T1000 (cell line): ENCODE results near the gene FAM174A.

Experiments used
- DNase-seq: peaks from one replicate; lab custom pipeline; 2025; ENCODE audit warnings: mixed read lengths; lab: John Stamatoyannopoulos, UW

Gene FAM174A

GRCh38 chr5:100535060-100536005 lies at the start of gene FAM174A:
Gene FAM174A, plus strand, starts transcription at chr5:100535374. Its CDS starts 157 bp downstream, at chr5:100535531.
- peak; percentile 91 for DNase-seq

GRCh38 chr5:100493996-100494395 lies 41.2 kb upstream of the FAM174A start:
- DNase-seq: no peak

GRCh38 chr5:100496296-100496695 lies 38.9 kb upstream of the FAM174A start:
- no peak for DNase-seq

GRCh38 chr5:100502684-100503083 lies 32.5 kb upstream of the FAM174A start:
- DNase-seq: no peak

- peak; percentile 1 for DNase-seq
Measured at GRCh38 chr5:100505984-100506670, 29.0 kb upstream of the FAM174A start.

GRCh38 chr5:100516285-100516684 lies 18.9 kb upstream of the FAM174A start:
- no peak for DNase-seq

GRCh38 chr5:100517301-100517974 lies 17.7 kb upstream of the FAM174A start:
- no peak for DNase-seq

GRCh38 chr5:100518377-100518776 lies 16.8 kb upstream of the FAM174A start:
- no peak for DNase-seq

- no peak for DNase-seq
Measured at GRCh38 chr5:100519075-100519474, 16.1 kb upstream of the FAM174A start.

GRCh38 chr5:100520348-100520747 lies 14.8 kb upstream of the FAM174A start:
- no peak for DNase-seq

GRCh38 chr5:100537946-100538345 lies 2.8 kb downstream of the FAM174A start:
- DNase-seq: no peak

- DNase-seq: no peak
Measured at GRCh38 chr5:100539519-100539918, 4.3 kb downstream of the FAM174A start.

GRCh38 chr5:100542086-100542485 lies 6.9 kb downstream of the FAM174A start:
- DNase-seq: no peak

GRCh38 chr5:100546001-100546400 lies 10.8 kb downstream of the FAM174A start:
- DNase-seq: no peak

- no peak for DNase-seq
Measured at GRCh38 chr5:100550531-100551051, 15.4 kb downstream of the FAM174A start.

- DNase-seq: no peak
Measured at GRCh38 chr5:100551183-100551582, 16.0 kb downstream of the FAM174A start.

- DNase-seq: no peak
Measured at GRCh38 chr5:100553209-100553608, 18.0 kb downstream of the FAM174A start.

GRCh38 chr5:100560860-100561259 lies 25.7 kb downstream of the FAM174A start:
- no peak for DNase-seq

- DNase-seq: no peak
Measured at GRCh38 chr5:100562821-100563220, 27.6 kb downstream of the FAM174A start.

- DNase-seq: no peak
Measured at GRCh38 chr5:100566382-100567141, 31.4 kb downstream of the FAM174A start.

GRCh38 chr5:100574716-100575115 lies 39.5 kb downstream of the FAM174A start:
- no peak for DNase-seq
